ENCODE results near the gene DHCR24.
"Not testable (repeated sequence)": the region's sequence is repeated elsewhere in the genome, so short reads cannot be mapped to it uniquely, and the experiment has no call there.

The DHCR24 gene

DNA sequence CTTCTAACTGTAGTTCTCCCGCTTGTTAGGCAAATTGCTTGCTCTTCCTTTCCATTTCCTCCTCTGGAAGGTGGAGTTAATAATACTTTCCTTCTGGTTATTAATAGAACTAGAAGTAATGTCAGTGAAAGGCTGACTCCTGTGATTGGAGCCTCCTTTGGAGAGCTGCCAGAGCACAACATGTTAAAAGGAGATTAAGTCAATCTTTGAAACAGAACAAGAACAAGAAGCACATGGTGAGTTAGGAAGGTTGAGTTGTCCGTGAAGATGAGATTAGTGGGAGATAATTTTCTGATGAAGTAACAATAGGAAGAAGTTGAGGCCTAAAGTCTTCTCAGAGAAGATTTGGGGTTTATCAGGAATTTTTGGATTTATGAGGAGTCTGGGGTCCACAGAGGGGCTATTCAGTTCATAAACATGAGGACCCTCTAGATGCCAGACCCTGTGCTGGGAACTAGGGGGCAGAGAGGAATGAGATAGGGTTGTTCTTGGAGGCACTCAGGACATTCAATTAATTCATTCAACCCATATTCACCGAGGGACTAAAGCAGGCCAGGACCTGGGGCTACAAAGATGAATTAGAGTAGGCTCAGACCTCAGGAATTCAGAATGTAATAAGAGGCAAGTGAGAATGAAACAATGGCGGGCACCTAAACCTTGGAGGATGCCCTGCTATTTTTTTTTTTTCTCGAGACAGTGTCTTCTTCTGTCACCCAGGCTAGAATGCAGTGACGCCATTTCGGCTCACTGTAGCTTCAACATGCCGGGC is 40.7 kb upstream of the DHCR24 start:
- H3K4me3 ChIP-seq (ENCODE audit: low read depth, low read length) = no peak overlapping the region
- no peak for DNase-seq (ENCODE audit: low read depth)
- no peak for TF ChIP-seq CTCF (IDR thresholded peaks at IDR 0.05; ENCODE audit: low read depth, low read length, missing control alignments)

DNA sequence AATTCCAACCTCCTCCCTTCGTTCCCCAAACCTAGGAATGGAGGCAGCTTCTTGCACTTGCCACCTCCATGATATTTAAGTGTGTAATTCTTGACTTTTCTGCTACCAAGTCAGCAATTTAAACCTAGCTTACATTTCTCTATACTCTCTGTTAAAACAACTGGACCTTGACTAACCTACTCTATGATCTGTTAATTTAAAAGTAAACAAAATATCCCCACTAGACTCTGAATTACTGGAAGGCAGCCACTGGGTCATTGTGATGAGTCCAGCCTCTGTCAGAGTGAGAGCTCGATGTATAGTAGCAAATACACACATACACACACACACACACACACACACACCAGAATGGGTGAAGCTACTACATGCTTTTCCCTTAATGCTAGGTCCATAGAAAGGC is 40.0 kb upstream of the DHCR24 start:
- no peak for DNase-seq (ENCODE audit: low read depth)
- H3K4me3 ChIP-seq (ENCODE audit: low read depth, low read length) = no peak overlapping the region
- TF ChIP-seq CTCF (IDR thresholded peaks at IDR 0.05; ENCODE audit: low read depth, low read length, missing control alignments) = no peak

GRCh38 chr1:54922921-54923421 is 36.0 kb upstream of the DHCR24 start:
- TF ChIP-seq CTCF (IDR thresholded peaks at IDR 0.05; ENCODE audit: low read depth, low read length, missing control alignments) = no peak
- DNase-seq (ENCODE audit: low read depth) = no peak
- H3K4me3 ChIP-seq (ENCODE audit: low read depth, low read length) = no peak overlapping the region

- DNase-seq (ENCODE audit: low read depth) = no peak
- TF ChIP-seq CTCF (IDR thresholded peaks at IDR 0.05; ENCODE audit: low read depth, low read length, missing control alignments) = no peak
- no peak overlapping the region for H3K4me3 ChIP-seq (ENCODE audit: low read depth, low read length)
These were observed 35.2 kb upstream of the DHCR24 start for GRCh38 chr1:54922040-54922761.

DNA sequence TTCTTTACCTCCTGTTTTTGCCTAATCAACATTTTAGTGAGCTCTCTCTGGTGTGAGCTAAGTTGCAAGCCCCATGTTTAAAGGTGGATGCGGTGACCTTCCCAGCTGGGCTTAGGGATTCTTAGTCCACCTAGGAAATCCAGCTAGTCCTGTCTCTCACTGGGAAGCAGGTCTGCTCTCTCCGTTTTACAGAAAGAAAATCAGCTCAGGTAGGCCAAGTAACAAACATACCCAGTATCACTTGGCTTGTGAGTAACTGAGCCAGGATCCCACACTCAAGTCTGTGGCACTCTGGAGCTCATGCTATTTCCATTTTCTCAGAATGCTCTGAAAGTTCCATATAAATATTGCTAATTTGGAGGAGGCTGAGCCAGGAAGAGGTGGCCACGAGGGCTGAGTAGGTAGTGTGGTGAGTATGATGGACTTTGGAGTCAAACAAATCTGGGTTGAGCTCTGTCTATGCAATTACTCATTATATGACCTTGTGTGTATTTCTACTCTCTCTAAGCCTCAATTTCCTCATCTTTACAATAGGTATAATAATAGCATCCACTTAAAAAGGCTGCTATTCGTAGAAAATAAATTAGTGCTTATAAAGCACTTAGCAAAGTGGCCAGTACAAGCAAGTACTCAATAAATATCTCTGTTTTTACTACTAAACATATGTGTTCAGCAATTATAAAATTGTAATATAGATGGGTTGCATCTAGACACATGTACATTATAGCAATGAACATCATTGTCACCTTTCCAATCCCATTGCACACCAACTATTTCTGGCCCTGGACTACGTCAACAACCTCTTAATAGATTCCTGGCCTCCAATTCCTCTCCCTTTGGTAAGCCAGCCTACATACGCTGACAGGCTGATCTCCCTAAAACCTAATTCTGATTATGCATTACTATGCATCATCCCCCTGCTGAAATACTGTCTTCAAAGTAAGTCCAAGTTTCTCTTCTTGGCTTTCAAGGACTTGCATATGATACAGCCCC is 32.7 kb upstream of the DHCR24 start:
- DNase-seq (ENCODE audit: low read depth) = no peak
- no peak for TF ChIP-seq CTCF (IDR thresholded peaks at IDR 0.05; ENCODE audit: low read depth, low read length, missing control alignments)
- H3K4me3 ChIP-seq (ENCODE audit: low read depth, low read length) = no peak overlapping the region

DNA sequence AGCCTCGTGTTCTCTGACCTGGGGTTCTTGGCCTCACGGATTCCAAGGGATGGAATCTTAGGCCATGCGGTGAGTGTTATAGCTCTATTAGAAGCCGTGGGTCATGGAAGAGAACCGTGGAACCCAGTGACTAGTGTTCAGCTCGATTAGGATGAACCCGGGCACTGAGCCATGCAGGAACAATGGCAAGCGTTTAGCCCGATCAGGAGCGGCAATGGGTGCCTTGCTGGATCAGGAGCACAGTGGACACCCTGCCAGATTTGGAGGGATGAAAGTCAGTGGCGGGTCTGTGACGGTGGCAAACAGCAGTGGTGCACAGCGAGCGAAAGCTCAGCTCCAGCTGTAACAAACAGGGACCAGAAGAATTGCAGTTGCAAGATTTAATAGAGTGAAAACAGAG is 24.1 kb upstream of the DHCR24 start:
- not testable (repeated sequence) for H3K4me3 ChIP-seq (ENCODE audit: low read depth, low read length); DNase-seq (ENCODE audit: low read depth)

- DNase-seq (ENCODE audit: low read depth) = no peak
- no peak overlapping the region for H3K4me3 ChIP-seq (ENCODE audit: low read depth, low read length)
- no peak for TF ChIP-seq CTCF (IDR thresholded peaks at IDR 0.05; ENCODE audit: low read depth, low read length, missing control alignments)
These were observed 19.6 kb upstream of the DHCR24 start for GRCh38 chr1:54906586-54906985.
